Measurements from ENCODE around the gene MEP1A.
"Not testable (repeated sequence)": the region's sequence is repeated elsewhere in the genome, so short reads cannot be mapped to it uniquely, and the experiment has no call there.

GRCh38 chr6:46764280-46764679, 28.9 kb upstream of the MEP1A start:
- TF ChIP-seq CTCF, EP300, POLR2AphosphoS5, POLR2A (IDR thresholded peaks at IDR 0.05): not testable (repeated sequence)
